Stimulated activated CD4-positive, alpha-beta T cell treated with anti-CD3 and anti-CD28 coated beads, Interleukin-15, amount 100 ng/mL, for 24 hours (primary cell): Measurements from ENCODE around the gene MEP1B.
"Not testable (repeated sequence)": the region's sequence is repeated elsewhere in the genome, so short reads cannot be mapped to it uniquely, and the experiment has no call there.

ENCODE experiments used
- DNase-seq: peaks from one replicate; pipeline ENCODE4 v3.0.0-alpha.2; 2020

The MEP1B gene

DNA sequence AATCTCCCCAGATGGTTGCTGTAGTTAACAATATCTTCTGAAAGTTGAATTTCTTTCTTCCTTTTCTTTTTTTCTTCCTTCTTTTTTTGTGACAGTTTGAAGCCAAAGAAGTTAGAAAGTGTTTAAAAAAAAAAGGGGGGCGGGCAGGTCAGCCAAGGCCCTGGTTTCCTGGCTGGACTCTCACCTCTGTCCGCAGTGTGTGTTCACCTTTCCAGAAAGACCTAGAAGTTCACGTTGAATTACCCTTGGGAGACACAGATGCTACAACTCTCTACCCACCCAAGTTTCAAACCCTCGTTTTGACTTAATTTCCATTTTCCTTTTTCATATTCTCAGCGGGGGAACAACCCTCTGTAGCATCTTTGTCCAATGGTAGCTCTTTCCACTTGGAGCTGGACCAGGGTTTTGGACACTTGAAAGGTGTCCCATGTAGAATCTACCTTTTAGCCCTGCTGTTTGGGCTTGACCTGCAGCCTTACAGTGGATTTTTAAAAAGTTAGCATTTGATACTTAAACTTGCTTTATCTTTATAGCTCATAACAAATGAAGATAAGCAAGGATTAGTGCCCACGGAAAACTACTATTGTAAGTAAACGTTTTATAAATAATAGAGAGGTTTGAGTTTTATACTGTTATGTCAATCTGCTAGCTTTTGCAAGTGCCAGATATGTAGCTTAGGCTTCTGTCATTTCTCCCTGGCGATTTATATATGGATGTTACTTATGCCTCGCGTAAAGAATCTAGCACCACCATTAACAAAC lies 20.0 kb downstream of the MEP1B start:
- no peak for DNase-seq

DNA sequence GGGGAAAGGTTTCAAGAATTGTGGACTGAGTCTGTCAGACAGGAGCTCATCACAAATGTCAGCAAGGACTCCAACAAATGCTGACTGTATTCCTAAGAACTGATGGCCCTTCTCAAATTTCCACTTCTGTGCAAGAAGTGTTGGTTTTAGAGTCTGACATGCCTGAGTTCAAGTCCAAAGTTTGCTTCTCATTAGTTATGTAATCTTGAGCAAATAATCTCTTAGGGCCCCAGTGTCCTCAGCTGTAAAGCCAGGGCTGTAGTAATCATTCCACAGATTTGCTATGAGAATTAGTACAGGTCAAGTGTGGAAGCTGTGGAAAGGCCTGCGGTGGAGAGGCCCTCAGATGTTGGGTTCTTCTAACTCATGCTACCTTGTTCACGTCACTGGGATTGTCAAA lies 23.9 kb downstream of the MEP1B start:
- DNase-seq, result no peak

GRCh38 chr18:32216390-32216789 lies 26.6 kb downstream of the MEP1B start:
- no peak for DNase-seq

DNA sequence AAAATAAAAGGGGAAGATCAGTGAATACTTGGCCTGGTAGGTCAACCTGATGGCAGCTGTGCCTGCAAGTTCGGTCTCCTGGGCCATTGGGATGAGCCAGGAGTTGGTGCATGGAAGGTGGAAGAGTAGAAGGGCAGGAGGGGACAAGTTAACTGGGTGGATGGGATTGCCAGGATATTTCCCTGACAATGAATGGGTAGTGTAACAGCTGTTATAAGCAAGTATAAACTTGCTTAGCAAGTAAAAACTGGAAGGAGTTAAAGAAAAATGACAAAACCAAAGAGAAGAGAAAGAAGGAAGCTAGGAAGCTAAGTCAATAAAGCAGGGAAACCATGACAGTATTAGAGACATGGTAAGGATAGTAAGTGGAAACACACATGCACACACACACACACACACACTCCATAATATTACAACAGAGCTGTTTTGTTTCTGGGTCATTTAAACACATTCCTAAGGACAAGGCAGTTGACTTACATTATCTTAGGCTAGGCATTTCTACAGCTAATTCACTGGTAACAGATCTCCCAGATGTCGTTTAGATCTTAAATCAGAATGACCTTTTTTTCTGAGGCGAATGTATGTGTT lies 29.7 kb downstream of the MEP1B start:
- DNase-seq, result no peak

DNA sequence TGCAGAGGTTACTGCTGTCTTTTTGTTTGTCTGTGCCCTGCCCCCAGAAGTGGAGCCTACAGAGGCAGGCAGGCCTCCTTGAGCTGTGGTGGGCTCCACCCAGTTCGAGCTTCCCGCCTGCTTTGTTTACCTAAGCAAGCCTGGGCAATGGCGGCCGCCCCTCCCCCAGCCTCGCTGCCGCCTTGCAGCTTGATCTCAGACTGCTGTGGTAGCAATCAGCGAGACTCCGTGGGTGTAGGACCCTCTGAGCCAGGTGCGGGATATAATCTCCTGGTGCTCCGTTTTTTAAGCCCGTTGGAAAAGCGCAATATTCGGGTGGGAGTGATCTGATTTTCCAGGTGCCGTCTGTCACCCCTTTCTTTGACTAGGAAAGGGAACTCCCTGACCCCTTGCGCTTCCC lies 43.5 kb downstream of the MEP1B start:
- not testable (repeated sequence) for DNase-seq

- DNase-seq, result no peak
Measured at GRCh38 chr18:32237049-32237448, 47.2 kb downstream of the MEP1B start.

DNA sequence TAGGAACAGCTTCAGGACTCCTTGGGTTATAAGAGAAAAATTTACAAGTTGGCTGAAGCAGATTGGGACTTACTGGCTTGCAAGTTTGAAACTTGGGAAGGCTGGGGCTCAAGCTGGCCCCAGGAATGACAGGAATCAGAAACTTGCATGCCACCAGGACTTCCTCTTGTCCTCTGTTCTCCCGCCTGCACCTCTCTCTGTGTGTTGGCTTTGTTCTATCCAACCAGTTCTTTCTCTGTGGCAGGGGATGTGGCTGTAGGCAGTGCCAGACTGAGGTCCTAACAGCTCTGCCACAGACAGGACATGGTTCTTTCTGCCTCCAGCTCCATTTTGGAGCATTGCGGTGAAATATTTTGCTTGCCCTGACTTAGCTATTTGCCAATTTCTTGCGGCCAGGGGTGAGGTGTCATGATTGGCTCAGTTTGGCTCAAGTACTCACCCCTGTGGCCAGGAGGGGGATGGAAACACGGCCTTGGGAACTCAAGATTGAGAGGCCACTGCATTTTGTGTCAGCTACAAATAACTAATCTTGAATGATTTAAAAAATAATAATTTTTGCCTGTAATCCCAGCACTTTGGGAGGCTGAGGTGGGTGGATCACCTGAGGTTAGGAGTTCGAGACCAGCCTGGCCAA lies 48.9 kb downstream of the MEP1B start:
- DNase-seq, result no peak

DNA sequence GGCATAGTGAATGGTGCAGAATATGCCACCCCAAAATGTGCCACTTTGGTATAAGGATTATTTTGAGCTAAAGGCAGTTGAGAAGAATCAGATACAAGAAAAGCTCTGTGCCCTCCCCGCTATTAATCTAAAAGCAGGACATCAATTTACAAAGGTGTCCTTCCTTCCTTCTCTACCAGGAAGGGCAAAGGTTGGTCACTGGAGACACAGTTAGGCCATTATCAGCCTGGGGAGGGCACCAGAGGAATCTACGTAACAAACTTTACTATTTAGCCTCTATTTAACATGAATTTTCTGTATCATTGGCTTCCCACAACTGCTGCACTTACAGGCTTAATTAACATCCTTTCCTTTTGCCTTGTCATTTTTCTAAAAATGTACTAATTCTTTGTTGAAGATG lies 52.6 kb downstream of the MEP1B start:
- DNase-seq, result no peak

GRCh38 chr18:32243358-32243757 lies 53.5 kb downstream of the MEP1B start:
- DNase-seq, result no peak

GRCh38 chr18:32244881-32245280 lies 55.0 kb downstream of the MEP1B start:
- no peak for DNase-seq

GRCh38 chr18:32249147-32249929 lies 59.5 kb downstream of the MEP1B start:
- no peak for DNase-seq

GRCh38 chr18:32251466-32251865 lies 61.6 kb downstream of the MEP1B start:
- no peak for DNase-seq

GRCh38 chr18:32252141-32252860 lies 62.5 kb downstream of the MEP1B start:
- no peak for DNase-seq

DNA sequence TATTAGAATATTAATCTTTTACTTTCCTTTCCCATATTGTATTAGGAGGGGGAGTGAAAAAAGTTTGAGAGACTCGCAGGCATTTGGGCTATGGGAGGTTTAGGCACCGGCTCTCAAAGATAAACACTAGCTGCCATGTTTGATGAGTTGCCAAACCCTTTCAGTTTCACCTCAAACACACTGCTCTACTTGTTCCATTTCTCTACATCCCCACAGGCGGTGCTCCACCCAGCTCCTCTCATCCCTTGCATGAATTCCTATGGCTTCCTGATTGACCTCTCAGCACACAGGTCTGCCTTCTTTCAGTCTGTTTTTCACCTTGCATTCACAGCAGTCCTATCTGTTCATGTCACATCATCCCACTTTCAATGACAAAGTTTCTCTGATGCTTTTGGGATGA lies 65.7 kb downstream of the MEP1B start:
- DNase-seq, result no peak

DNA sequence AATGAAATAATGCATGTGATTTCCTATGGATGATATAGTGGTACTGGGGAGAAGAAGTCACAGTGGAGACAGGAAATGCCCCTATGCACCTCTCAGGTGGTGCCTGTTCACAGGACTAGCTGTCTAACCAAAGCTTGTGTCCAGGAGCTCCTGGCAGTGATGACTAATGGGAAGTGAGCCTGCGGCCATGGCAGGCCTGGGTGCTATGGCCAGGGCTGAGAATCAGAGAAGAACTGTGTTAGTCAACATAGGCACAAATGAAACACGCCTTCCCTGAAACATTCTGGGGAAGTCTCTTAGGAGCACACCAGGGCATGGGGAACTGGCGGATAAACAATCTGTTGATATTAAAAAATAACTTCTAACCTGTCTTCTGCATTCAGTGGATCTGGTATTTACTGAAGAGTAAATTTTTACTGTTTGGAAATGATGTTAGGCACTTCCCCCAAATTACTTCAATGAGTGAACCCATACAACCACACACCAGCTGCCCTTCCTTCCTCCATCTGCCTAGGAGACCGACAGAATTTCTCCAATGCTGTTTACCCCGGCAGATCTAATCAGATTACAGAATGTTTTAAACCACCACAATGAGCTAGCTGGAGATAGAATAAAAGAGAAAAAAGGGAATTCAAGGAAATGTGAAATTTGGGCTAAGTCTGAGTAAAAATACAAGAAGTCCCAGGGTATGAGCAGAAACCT lies 67.4 kb downstream of the MEP1B start:
- no peak for DNase-seq

DNA sequence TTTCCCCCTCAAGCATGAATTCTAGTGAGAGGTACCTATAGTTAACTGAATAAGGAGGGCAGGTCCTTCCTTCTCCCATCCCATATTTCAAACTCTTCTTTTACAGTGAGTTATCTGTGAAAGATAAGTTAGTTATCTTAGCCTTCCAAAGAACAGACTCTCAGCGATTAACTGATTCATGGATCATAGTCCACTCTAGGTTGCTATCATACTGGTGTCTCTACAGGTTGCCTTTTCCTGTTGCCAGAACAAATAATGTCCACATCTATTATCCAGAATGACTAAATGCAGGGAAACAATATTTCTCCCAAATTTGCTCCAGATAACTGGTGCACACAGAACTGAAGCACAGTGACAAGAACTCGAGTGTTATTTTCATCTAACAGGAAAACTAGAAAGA lies 68.3 kb downstream of the MEP1B start:
- DNase-seq, result no peak

- DNase-seq, result no peak
Measured at GRCh38 chr18:32258558-32259204, 68.8 kb downstream of the MEP1B start.

DNA sequence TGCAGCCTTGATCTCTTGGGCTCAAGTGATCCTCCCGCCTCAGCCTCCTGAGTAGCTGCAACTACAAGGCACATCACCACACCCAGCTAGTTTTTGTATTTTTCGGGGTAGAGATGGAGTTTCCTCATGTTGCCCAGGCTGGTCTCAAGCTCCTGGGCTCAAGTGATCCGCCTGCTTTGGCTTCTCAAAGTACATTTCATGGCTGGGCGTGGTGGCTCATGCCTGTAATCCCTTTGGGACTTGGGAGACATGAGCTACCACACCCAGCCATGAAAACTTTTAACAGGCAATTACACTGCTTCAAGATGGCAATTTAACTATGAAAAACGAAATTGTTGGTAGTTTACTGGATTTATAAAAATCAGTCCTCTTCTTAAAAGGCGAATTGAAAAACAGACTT lies 69.7 kb downstream of the MEP1B start:
- no peak for DNase-seq

- no peak for DNase-seq
Measured at GRCh38 chr18:32261003-32261402, 71.2 kb downstream of the MEP1B start.

- DNase-seq, result no peak
Measured at GRCh38 chr18:32262092-32262491, 72.3 kb downstream of the MEP1B start.

- DNase-seq, result no peak
Measured at GRCh38 chr18:32264401-32264800, 74.6 kb downstream of the MEP1B start.

DNA sequence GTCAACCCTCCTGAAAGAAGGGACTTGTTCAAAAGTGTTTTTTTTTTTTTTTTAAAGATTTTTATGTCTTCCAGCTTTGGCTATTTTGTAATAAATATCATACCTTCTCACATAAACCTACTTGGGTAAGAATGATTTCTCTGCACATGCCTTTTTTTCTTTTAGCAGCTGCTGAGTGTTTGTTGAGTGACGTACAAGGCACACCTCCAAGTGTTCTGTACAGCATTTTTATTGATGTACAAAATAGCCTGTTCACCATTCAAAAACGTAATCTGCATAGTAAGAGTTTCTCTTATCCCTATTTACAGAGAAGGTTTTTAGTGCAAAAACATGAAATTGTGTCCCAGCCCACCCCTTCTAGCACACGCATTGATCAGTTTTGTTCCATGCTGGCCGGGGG lies 77.6 kb downstream of the MEP1B start:
- no peak for DNase-seq
